Ishikawa (cell line): ENCODE results near the gene CDT1.

Experiments
- CEBPB ChIP-seq: IDR thresholded peaks from 2 replicates; pipeline ENCODE4 v1.6.1; 2012
- CREB1 ChIP-seq: IDR thresholded peaks from 2 replicates; pipeline ENCODE4 v1.6.1; 2012; ENCODE audit warnings: low read depth
- EGR1 ChIP-seq: IDR thresholded peaks from 2 replicates; pipeline ENCODE4 v1.6.1; 2012
- EP300 ChIP-seq: IDR thresholded peaks from 2 replicates; pipeline ENCODE4 v1.6.1; 2012; ENCODE audit warnings: borderline replicate concordance
- FOXM1 ChIP-seq: IDR thresholded peaks from 2 replicates; pipeline ENCODE4 v1.6.1; 2012; ENCODE audit warnings: low read depth, borderline replicate concordance
- MAX ChIP-seq: IDR thresholded peaks from 2 replicates; pipeline ENCODE4 v1.6.1; 2012
- NFIC ChIP-seq: IDR thresholded peaks from 2 replicates; pipeline ENCODE4 v1.6.1; 2012
- RAD21 ChIP-seq: IDR thresholded peaks from 2 replicates; pipeline ENCODE4 v1.6.1; 2012; ENCODE audit warnings: low read depth
- REST ChIP-seq: IDR thresholded peaks from 2 replicates; pipeline ENCODE4 v1.6.1; 2012; ENCODE audit warnings: low read depth, mild to moderate bottlenecking
- TAF1 ChIP-seq: IDR thresholded peaks from 2 replicates; pipeline ENCODE4 v1.6.1; 2012; ENCODE audit warnings: low read depth, mild to moderate bottlenecking
- TCF12 ChIP-seq: IDR thresholded peaks from 2 replicates; pipeline ENCODE4 v1.6.1; 2012; ENCODE audit warnings: low read depth
- TEAD4 ChIP-seq: IDR thresholded peaks from 2 replicates; pipeline ENCODE4 v1.6.1; 2012
- USF1 ChIP-seq: IDR thresholded peaks from 2 replicates; pipeline ENCODE4 v1.6.1; 2012
- YY1 ChIP-seq: IDR thresholded peaks from 2 replicates; pipeline ENCODE4 v1.6.1; 2012; ENCODE audit warnings: low read depth
- ZBTB7A ChIP-seq: IDR thresholded peaks from 2 replicates; pipeline ENCODE4 v1.6.1; 2012; ENCODE audit warnings: low read depth

The CDT1 gene

GRCh38 chr16:88758227-88758943 is 45.2 kb upstream of the CDT1 start:
- TF ChIP-seq CREB1 (no peak), CEBPB (no peak), USF1 (no peak; the same call in 1 of the 2 replicates), EP300 (peak; percentile 53; the same call in 1 of the 2 replicates), REST (no peak), YY1 (0 out of 2 replicates have a peak, but pooled peaks have one; percentile 24), TEAD4 (peak; percentile 52), NFIC (peak; percentile 30; the same call in 1 of the 2 replicates), TCF12 (peak; percentile 68), RAD21 (no peak; the same call in 1 of the 2 replicates), ZBTB7A (peak; percentile 75; the same call in 1 of the 2 replicates), FOXM1 (no peak), TAF1 (0 out of 2 replicates have a peak, but pooled peaks have one; percentile 26), MAX (peak; percentile 58; the same call in 1 of the 2 replicates), EGR1 (no peak)

GRCh38 chr16:88758944-88759244 is 44.7 kb upstream of the CDT1 start:
- no peak for TF ChIP-seq EGR1
- TF ChIP-seq RAD21: no peak
- no peak for TF ChIP-seq TAF1
- no peak for TF ChIP-seq TEAD4
- no peak for TF ChIP-seq ZBTB7A
- TF ChIP-seq REST: no peak
- TF ChIP-seq USF1: no peak
- no peak for TF ChIP-seq NFIC
- no peak for TF ChIP-seq CEBPB
- TF ChIP-seq YY1: no peak
- no peak for TF ChIP-seq EP300
- TF ChIP-seq CREB1: no peak
- no peak for TF ChIP-seq FOXM1
- TF ChIP-seq MAX: no peak
- TF ChIP-seq TCF12: no peak

- TF ChIP-seq REST (no peak), TAF1 (no peak), MAX (no peak), CEBPB (no peak), TEAD4 (no peak), EGR1 (no peak), USF1 (no peak), NFIC (no peak)
These were observed 44.2 kb upstream of the CDT1 start for GRCh38 chr16:88759245-88759975.

- TF ChIP-seq REST: peak; percentile 68
- no peak for TF ChIP-seq CEBPB
- TF ChIP-seq EGR1: no peak
- TF ChIP-seq CREB1: no peak
- TF ChIP-seq ZBTB7A: no peak
- no peak for TF ChIP-seq EP300
- no peak for TF ChIP-seq RAD21
- no peak for TF ChIP-seq USF1
These were observed 43.6 kb upstream of the CDT1 start for GRCh38 chr16:88759976-88760350.
